GM12891 (cell line): ENCODE results near the gene POLA1.

ENCODE experiments used
- DNase-seq: peaks from one replicate; pipeline ENCODE4 v3.0.0; 2011; ENCODE audit warnings: low spot score; ENCODE audit not compliant: insufficient read length
- FAIRE-seq: peaks from 2 replicates; lab custom pipeline; 2011; peaks lifted over from hg19 to GRCh38; lab: Jason Lieb, UNC
- PAX5 ChIP-seq: IDR thresholded peaks from 2 replicates; pipeline ENCODE4 v1.6.1; 2011; ENCODE audit warnings: low read length, moderate library complexity, mild to moderate bottlenecking; ENCODE audit not compliant: insufficient read depth, severe bottlenecking
- POLR2A ChIP-seq: IDR thresholded peaks from 2 replicates; pipeline ENCODE4 v1.6.1; 2011; ENCODE audit warnings: low read depth, low read length, control low read depth
- POLR2AphosphoS5 ChIP-seq: IDR thresholded peaks from 2 replicates; pipeline ENCODE4 v1.6.1; 2011; ENCODE audit warnings: low read depth, low read length, control low read depth
- POU2F2 ChIP-seq: IDR thresholded peaks from 2 replicates; pipeline ENCODE4 v1.6.1; 2011; ENCODE audit warnings: low read depth, mild to moderate bottlenecking, control low read depth, low read length, moderate library complexity
- SPI1 ChIP-seq: IDR thresholded peaks from 2 replicates; pipeline ENCODE4 v1.6.1; 2011; ENCODE audit warnings: low read depth, low read length, control low read depth
- TAF1 ChIP-seq: IDR thresholded peaks from 2 replicates; pipeline ENCODE4 v1.6.1; 2011; ENCODE audit warnings: low read depth, low read length, control low read depth

POLA1 gene

GRCh38 chrX:24987731-24988130, 294.0 kb downstream of the POLA1 start:
- FAIRE-seq = no peak
- TF ChIP-seq PAX5 (no peak), POLR2A (no peak), TAF1 (no peak), POLR2AphosphoS5 (no peak), SPI1 (no peak)
- DNase-seq = no peak

DNA sequence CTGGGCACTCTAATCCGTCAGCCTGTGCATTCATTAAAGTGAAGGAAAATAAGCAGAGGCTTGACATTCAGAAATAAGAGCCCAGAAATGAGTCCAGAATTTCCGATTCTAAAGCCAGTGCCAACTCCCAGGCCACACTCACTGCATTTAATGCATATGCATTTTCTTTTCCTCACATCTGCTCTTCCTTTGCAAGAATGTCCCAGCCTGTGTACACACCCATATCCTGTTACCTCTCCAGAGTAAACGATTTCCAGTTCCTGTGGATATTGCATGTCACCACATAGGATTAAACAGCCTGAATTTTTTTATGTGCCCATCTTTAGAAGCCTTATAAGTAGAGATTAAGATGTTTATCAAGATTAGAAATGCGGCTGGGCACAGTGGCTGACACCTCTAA, 294.6 kb downstream of the POLA1 start:
- no peak for FAIRE-seq
- no peak for TF ChIP-seq POLR2A
- no peak for TF ChIP-seq POLR2AphosphoS5
- TF ChIP-seq SPI1 = no peak
- no peak for TF ChIP-seq POU2F2
- no peak for TF ChIP-seq TAF1
- no peak for TF ChIP-seq PAX5
- DNase-seq = no peak

GRCh38 chrX:24990535-24990934, 296.8 kb downstream of the POLA1 start:
- FAIRE-seq (no peak), DNase-seq (no peak)
- TF ChIP-seq TAF1 (no peak), SPI1 (no peak)

DNA sequence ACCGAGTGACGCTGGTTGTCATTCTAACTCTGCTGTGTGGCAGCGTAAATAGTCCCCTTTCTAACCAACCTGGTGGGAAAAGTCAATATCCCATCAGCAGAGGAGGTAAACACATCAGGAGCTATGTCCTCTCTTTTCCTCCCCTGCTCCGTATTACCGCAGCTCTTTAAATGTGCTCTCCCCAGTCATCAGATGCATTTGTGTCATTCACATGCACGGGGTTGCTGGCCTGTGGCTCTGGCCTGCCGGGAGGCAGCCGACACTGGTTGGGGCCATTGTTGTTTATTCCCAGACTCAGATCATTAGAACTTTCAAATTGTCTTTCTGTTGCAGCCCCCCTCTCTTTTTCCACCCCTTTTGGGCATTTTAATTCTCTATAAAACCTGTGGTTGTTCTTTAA, 300.2 kb downstream of the POLA1 start:
- no peak for FAIRE-seq
- TF ChIP-seq POLR2A (no peak), SPI1 (no peak), POLR2AphosphoS5 (no peak), POU2F2 (no peak), TAF1 (no peak), PAX5 (no peak)

DNA sequence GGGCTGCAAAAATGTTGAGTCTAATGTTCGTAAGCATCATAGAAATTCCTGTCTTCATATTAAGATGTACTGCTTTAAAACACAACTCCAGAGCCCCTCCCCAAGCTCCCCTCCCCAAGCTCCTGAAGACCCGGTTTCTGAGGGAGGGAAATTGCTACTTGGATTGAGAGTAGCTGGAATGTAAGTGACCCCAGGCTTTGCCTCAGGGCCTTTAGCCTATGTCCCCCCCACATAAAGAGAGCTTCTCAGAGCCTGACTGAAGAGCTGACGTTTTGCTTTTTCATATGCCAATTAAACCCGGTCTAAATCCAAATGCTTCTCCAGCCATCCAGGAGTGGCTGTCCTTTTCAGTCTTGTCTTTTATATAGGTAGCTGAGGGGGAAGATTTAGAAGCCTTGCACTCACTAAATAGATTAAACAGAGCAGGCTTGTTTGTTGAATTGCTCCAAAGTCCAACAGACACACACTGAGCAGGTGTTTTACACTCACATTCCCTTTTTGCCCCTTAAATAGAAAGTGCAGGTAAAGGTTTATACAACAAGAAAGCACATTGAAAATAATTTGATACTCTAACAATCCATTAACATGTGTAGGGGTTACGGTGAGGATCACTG, 302.5 kb downstream of the POLA1 start:
- TF ChIP-seq PAX5 = no peak
- TF ChIP-seq POLR2A = no peak
- no peak for TF ChIP-seq TAF1
- TF ChIP-seq POU2F2 = no peak
- TF ChIP-seq SPI1 = no peak

More for the DNA sequence above, 300.2 kb downstream of the POLA1 start:
- no peak for DNase-seq

DNA sequence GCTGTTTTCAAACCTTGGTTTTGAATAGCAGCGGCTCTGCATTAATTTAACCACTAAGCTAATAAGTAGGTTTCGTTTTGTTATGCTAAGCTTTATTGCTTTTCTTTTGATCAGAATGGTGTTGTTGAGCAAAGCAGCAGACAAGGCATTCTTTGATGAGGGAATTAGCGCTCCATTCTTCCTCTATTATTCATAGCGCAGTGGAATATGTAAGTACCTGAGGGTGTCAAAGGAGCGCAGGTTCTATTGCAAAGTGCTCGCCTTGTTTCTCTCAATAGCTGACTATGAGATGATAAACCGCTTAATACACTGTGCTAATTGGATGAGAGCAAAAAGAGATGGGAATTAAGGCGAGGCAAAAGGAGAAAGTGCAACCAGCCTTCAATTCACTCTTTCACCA, 305.8 kb downstream of the POLA1 start:
- DNase-seq (no peak), FAIRE-seq (no peak)
- TF ChIP-seq TAF1 (no peak), PAX5 (no peak), SPI1 (no peak), POLR2A (no peak), POLR2AphosphoS5 (no peak), POU2F2 (no peak)

More for the DNA sequence above, 302.5 kb downstream of the POLA1 start:
- DNase-seq (no peak), FAIRE-seq (no peak)

DNA sequence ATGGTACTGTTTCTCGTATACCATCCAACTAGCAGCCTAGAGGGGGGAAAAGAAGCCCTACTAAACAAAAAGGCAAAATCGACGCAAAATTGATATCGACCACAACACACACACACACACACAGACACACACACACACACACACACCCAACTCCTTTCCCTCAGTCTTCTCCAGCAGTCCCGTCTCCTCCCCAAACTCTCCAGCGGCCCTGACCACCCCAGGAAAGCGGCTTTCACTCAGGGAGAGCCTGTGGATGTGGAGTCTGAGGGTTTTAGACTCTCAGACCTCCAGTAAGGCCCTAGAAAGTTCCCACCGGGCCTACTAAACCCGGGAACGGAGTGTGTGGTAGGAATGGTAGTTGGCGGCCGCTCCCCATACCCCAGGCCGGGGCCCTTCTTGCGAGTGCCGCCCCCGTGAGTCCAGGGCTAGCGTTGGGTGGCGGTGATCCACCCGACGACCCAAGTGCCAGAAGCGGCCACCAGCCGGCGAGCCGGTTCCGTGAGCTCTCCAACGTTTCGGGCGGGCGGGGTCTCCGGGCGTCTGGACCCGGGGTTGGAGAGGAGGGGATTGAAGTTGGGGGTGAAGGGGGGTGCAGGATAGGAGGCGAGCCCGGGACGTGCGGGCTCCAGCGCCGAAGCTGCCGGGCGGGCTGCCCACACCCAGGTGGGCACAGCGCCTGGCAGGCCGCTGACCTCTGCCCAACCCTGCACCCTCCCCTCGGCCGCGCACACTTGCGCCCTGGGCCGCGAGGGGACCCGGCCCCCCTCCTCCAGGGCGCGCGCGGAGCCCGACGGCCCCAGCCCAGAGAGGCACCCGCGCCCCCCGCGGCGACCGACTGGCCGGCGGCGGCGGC, 308.3 kb downstream of the POLA1 start:
- no peak for DNase-seq
- TF ChIP-seq POU2F2 (no peak), POLR2A (no peak), TAF1 (no peak), PAX5 (no peak), SPI1 (no peak), POLR2AphosphoS5 (no peak)
- no peak for FAIRE-seq

DNA sequence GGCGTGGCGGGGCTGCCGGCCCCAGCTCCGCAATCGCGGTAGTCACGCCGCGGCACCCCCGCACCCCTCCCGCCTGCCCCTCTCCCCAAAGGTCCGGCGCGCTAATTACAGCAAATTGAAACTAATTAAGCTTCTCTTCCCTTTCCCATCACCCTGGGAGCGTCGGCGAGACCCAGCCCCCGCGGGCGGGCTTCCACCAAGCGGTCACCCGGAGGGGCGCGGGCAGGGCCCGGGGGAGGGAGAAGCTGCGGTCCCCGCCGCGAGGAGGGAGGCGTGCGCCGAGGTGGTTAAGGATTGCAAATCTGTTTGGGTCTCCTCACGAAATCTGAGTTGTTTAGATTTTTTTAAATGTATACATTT, 308.9 kb downstream of the POLA1 start:
- DNase-seq (no peak), FAIRE-seq (no peak)
- TF ChIP-seq POLR2AphosphoS5 = no peak
- no peak for TF ChIP-seq POLR2A
- TF ChIP-seq POU2F2 = no peak
- TF ChIP-seq TAF1 = no peak
- no peak for TF ChIP-seq PAX5
- no peak for TF ChIP-seq SPI1

DNA sequence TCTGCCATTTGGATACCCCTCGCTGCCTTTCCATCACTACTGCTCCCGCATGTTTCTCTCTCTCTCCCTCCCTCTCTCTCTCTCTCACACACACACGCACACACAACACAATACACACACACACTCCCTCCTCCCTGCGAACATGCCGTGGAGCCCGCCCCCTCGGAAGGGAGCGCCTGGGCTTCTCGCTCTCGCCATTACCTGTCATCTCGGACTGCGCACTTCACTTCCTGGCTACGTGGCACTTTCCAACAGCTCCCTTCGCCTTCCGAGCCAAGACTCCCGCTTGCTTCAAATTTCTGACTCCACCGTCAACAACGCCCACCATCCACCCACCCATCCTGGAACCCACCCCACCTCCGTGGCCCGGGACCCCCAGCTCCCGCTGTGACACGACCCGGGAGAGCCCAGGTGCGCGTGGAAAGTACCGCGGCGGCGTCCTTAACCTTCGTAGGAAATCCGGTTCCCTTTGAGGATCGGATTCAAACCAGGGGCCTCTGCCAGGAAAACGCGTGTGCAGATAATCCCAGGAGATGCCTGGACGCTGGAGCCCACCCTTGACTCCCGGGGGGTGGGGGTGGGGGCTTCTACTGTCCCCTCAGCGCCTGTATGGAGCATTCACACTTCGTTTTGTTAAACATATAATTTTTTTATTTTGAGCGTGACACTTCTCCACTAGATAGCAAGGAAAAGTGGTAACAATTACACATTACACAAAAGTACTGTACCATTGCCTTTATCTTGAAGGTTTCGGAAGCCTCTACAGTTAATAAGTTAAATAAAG, 309.5 kb downstream of the POLA1 start:
- TF ChIP-seq SPI1 (no peak), POLR2AphosphoS5 (no peak)
- DNase-seq = no peak
- FAIRE-seq = no peak
